A549 (cell line): ENCODE data around the gene DUSP7. TPM values are rescaled to one million over a fixed set of nuclear protein-coding genes. Genes with fewer than 3 reads are reported as not detected.

Source experiments
- ATAC-seq, 2 experiments: fragments of 200-7000 bp in 1 of 2; fragments of >200 bp in 1 of 2; cut with Nextera tagmentation in 1 of 2; cut with Tn5 transposase in 1 of 2; 3 replicates each; pipeline versions ENCODE4 v1.8.0 to v1.9.1; 2018 to 2020; ENCODE audit warnings: mild to moderate bottlenecking in 1 of 2, moderate library complexity in 1 of 2
- CTCF ChIA-PET: fragments of 300-600 bp; sonication (Branson Sonifier 250); formaldehyde crosslinking; extraction: SDS; loops from one replicate; lab custom pipeline; 2021; ENCODE audit warnings: antibody characterized with exemption, inconsistent platforms; lab: Yijun Ruan, JAX
- POLR2A ChIA-PET: fragments of 350-600 bp; formaldehyde crosslinking; extraction: SDS; loops from one replicate; lab custom pipeline; 2021; ENCODE audit warnings: antibody characterized with exemption, inconsistent platforms; lab: Yijun Ruan, JAX
- DNase-seq, 2 experiments: peaks; one replicate each; pipeline versions ENCODE4 v3.0.0 to v3.0.0-alpha.2; 2011 to 2016; ENCODE audit warnings: low read depth in 1 of 2, low spot score in 1 of 2
- FAIRE-seq: peaks from 2 replicates; lab custom pipeline; 2011; peaks lifted over from hg19 to GRCh38; lab: Jason Lieb, UNC
- H3K27ac ChIP-seq, 2 experiments: fragments of >200 bp; sonication (Bioruptor Twin); formaldehyde crosslinking; 3 replicates each; pipeline ENCODE4 v1.5.1; 2016 to 2017
- H3K4me1 ChIP-seq: fragments of >200 bp; sonication (Bioruptor Twin); formaldehyde crosslinking; 3 replicates; pipeline ENCODE4 v1.6.1; 2016
- H3K4me2 ChIP-seq: fragments of >200 bp; sonication (Bioruptor Twin); formaldehyde crosslinking; 3 replicates; pipeline ENCODE4 v1.6.1; 2016
- H3K4me3 ChIP-seq: fragments of >200 bp; sonication (Bioruptor Twin); formaldehyde crosslinking; 3 replicates; pipeline ENCODE4 v1.5.1; 2016
- H3K9me3 ChIP-seq: fragments of >200 bp; sonication (Bioruptor Twin); formaldehyde crosslinking; 3 replicates; pipeline ENCODE4 v1.6.1; 2016
- BCL3 ChIP-seq: fragments of >200 bp; sonication (Bioruptor Twin); formaldehyde crosslinking; IDR thresholded peaks from 3 replicates; pipeline ENCODE4 v1.6.1; 2016
- BHLHE40 ChIP-seq: IDR thresholded peaks from 2 replicates; pipeline ENCODE4 v1.6.1; 2012; ENCODE audit warnings: low read depth, low read length, inconsistent platforms
- CBX8 ChIP-seq: fragments of 200-600 bp; sonication (generic); IDR thresholded peaks from 2 replicates; pipeline ENCODE4 v1.6.1; 2016
- CHD4 ChIP-seq: fragments of 200-600 bp; sonication (generic); IDR thresholded peaks from 2 replicates; pipeline ENCODE4 v1.6.1; 2016; ENCODE audit warnings: antibody characterized with exemption, mild to moderate bottlenecking, borderline replicate concordance
- EHMT2 ChIP-seq: fragments of 200-600 bp; sonication (generic); IDR thresholded peaks from 2 replicates; pipeline ENCODE4 v1.6.1; 2016; ENCODE audit warnings: antibody characterized with exemption, low read depth, mild to moderate bottlenecking, moderate library complexity
- ELK1 ChIP-seq: fragments of 150-350 bp; IDR thresholded peaks from 2 replicates; pipeline ENCODE4 v1.6.1; 2014; ENCODE audit warnings: low read depth, mild to moderate bottlenecking, low read length
- FOSB ChIP-seq: fragments of 250-450 bp; sonication (Bioruptor Pico); IDR thresholded peaks from 2 replicates; pipeline ENCODE4 v1.5.0; 2020; ENCODE audit warnings: mild to moderate bottlenecking, moderate library complexity
- FOSL2 ChIP-seq, 2 experiments: fragments of 450-650 bp in 1 of 2; fragments of >200 bp in 1 of 2; sonication (Bioruptor Twin) in 1 of 2; formaldehyde crosslinking; IDR thresholded peaks; 2 replicates each; pipeline versions ENCODE4 v1.5.0 to v1.6.1; 2016 to 2020; ENCODE audit warnings: mild to moderate bottlenecking in 1 of 2, moderate library complexity in 1 of 2
- HMGXB4 ChIP-seq: fragments of 250-450 bp; sonication (Bioruptor Pico); IDR thresholded peaks from 2 replicates; pipeline ENCODE4 v1.5.0; 2021; ENCODE audit warnings: mild to moderate bottlenecking, moderate library complexity, borderline replicate concordance
- HOXB13 ChIP-seq: fragments of 250-450 bp; sonication (Bioruptor Pico); IDR thresholded peaks from 2 replicates; pipeline ENCODE4 v1.5.0; 2020; ENCODE audit warnings: low read depth, mild to moderate bottlenecking, moderate library complexity
- JUN ChIP-seq, 2 experiments: fragments of >200 bp; sonication (Bioruptor Twin); formaldehyde crosslinking; IDR thresholded peaks; 2 replicates in 1 of 2; 3 replicates in 1 of 2; pipeline ENCODE4 v1.6.1; 2016 to 2017
- KDM1A ChIP-seq: fragments of 200-600 bp; sonication (generic); IDR thresholded peaks from 2 replicates; pipeline ENCODE4 v1.6.1; 2016; ENCODE audit warnings: low read depth, mild to moderate bottlenecking
- KDM5A ChIP-seq: fragments of 200-600 bp; sonication (generic); IDR thresholded peaks from 2 replicates; pipeline ENCODE4 v1.6.1; 2016; ENCODE audit warnings: antibody characterized with exemption, mild to moderate bottlenecking
- MAX ChIP-seq: IDR thresholded peaks from 2 replicates; pipeline ENCODE4 v1.6.1; 2012
- MYC ChIP-seq: IDR thresholded peaks from 2 replicates; pipeline ENCODE4 v1.6.1; 2012; ENCODE audit warnings: mild to moderate bottlenecking, inconsistent platforms, low read length, improper control_type of control experiment, borderline replicate concordance
- PHF8 ChIP-seq: fragments of 200-600 bp; sonication (generic); IDR thresholded peaks from 2 replicates; pipeline ENCODE4 v1.6.1; 2016; ENCODE audit warnings: low read depth, mild to moderate bottlenecking, antibody characterized with exemption, moderate library complexity, borderline replicate concordance
- REST ChIP-seq: fragments of 200-600 bp; sonication (generic); IDR thresholded peaks from 2 replicates; pipeline ENCODE4 v1.6.1; 2016; ENCODE audit warnings: antibody characterized with exemption, mild to moderate bottlenecking, moderate library complexity
- SMC3 ChIP-seq: fragments of >200 bp; sonication (Bioruptor Twin); formaldehyde crosslinking; IDR thresholded peaks from 3 replicates; pipeline ENCODE4 v1.6.1; 2018; ENCODE audit warnings: inconsistent platforms
- ZSCAN20 ChIP-seq: fragments of 250-450 bp; sonication (Bioruptor Pico); IDR thresholded peaks from 2 replicates; pipeline ENCODE4 v1.8.0; 2022; ENCODE audit warnings: mild to moderate bottlenecking, moderate library complexity
- WGBS: methylation state at CpG from one replicate; pipeline ENCODE4 v1.1.6; 2017; ENCODE audit errors: missing lambda C conversion rate; 5-methylcytosine and 5-hydroxymethylcytosine counted together
- polyA plus RNA-seq, 4 experiments: library from polyadenylated mRNA; depleted of rRNA in 3 of 4; stranded (reverse); fragments of >200 nt; fragmentation: RNase III in 1 of 4; extraction: RNeasy Plus Mini Kit Qiagen cat#74134 plus additional on column Dnase treatment in 1 of 4; gene quantifications; 2 replicates in 3 of 4; 3 replicates in 1 of 4; pipeline ENCODE4 v1.2.3, GENCODE V29; 2011 to 2017

The DUSP7 gene
- polyA plus RNA-seq, 2 of the 4 experiments (the other 2 are of a cell fraction), result 4.4 to 4.8 TPM

GRCh38 chr3:52069135-52069534 lies 12.8 kb upstream of the DUSP7 start:
- Histone ChIP-seq H3K4me2 (no peak overlapping the region), H3K27ac (no peak overlapping the region), H3K4me3 (no peak overlapping the region), H3K9me3 (no peaks in the 10 kb centered on the region), H3K4me1 (no peaks in the 10 kb centered on the region)
- ChIA-PET POLR2A (no interaction called here), CTCF (no interaction called here)
- DNase-seq (no peak), FAIRE-seq (no peak), ATAC-seq (no peak)
- 92% methylated on average over 3 of the region's 5 CpGs for WGBS
- no peak for TF ChIP-seq JUN (IDR thresholded peaks at IDR 0.05)

GRCh38 chr3:52068730-52069129 lies 12.4 kb upstream of the DUSP7 start:
- ChIA-PET CTCF (no interaction called here), POLR2A (no interaction called here)
- no peak for DNase-seq
- no peak overlapping the region for H3K27ac ChIP-seq
- no peaks in the 10 kb centered on the region for H3K4me1 ChIP-seq
- H3K4me3 ChIP-seq, result no peak overlapping the region
- H3K4me2 ChIP-seq, result no peak overlapping the region
- no peak for ATAC-seq
- no peak for FAIRE-seq
- WGBS, result 88% methylated on average over 10 of the region's 12 CpGs
- TF ChIP-seq EHMT2 (no peak), JUN (IDR thresholded peaks at IDR 0.05) (no peak), HOXB13 (CRISPR knock-in tag) (no peak), CHD4 (no peak), PHF8 (no peak), SMC3 (no peak), KDM5A (no peak), FOSB (no peak), KDM1A (no peak), ELK1 (no peak), BHLHE40 (no peak)
- no peaks in the 10 kb centered on the region for H3K9me3 ChIP-seq

- FAIRE-seq (no peak), ATAC-seq (no peak), DNase-seq (no peak)
- Histone ChIP-seq H3K27ac (no peak overlapping the region), H3K4me2 (no peak overlapping the region), H3K4me3 (no peak overlapping the region), H3K9me3 (no peaks in the 10 kb centered on the region), H3K4me1 (no peaks in the 10 kb centered on the region)
- WGBS, result 88% methylated on average over 11 of the region's 12 CpGs
- CTCF ChIA-PET, result no interaction called here
- POLR2A ChIA-PET, result no interaction called here
- TF ChIP-seq KDM5A, result no peak
- TF ChIP-seq ZSCAN20, result no peak
- TF ChIP-seq MAX, result no peak
- no peak for TF ChIP-seq MYC
- no peak for TF ChIP-seq CBX8
- no peak for TF ChIP-seq SMC3
- TF ChIP-seq ELK1, result no peak
- TF ChIP-seq FOSL2 (IDR thresholded peaks at IDR 0.05), result no peak
- no peak for TF ChIP-seq FOSL2 (CRISPR knock-in tag; IDR thresholded peaks at IDR 0.05)
Observed at GRCh38 chr3:52068055-52068571, 11.7 kb upstream of the DUSP7 start.

GRCh38 chr3:52067526-52067925 lies 11.2 kb upstream of the DUSP7 start:
- DNase-seq, result no peak
- Histone ChIP-seq H3K4me2 (no peak overlapping the region), H3K4me1 (peaks cover 4% of the 10 kb centered on the region), H3K27ac (no peak overlapping the region), H3K9me3 (no peaks in the 10 kb centered on the region), H3K4me3 (no peak overlapping the region)
- CTCF ChIA-PET, result interaction anchor here (1.1 kb wide), 1 partner anchor 11 kb away, joined by 4 read pairs; no protein-coding TSS in a partner anchor
- POLR2A ChIA-PET, result no interaction called here
- TF ChIP-seq HOXB13 (CRISPR knock-in tag) (no peak), FOSB (no peak), FOSL2 (IDR thresholded peaks at IDR 0.05) (no peak), FOSL2 (CRISPR knock-in tag; IDR thresholded peaks at IDR 0.05) (no peak), HMGXB4 (CRISPR knock-in tag) (no peak), BCL3 (no peak), REST (no peak)
- no peak for ATAC-seq
- no peak for FAIRE-seq
- 77% methylated on average over 4 of the region's 4 CpGs for WGBS
